ENCODE data around the gene ARHGAP10. TPM values are rescaled to one million over a fixed set of nuclear protein-coding genes. Genes with fewer than 3 reads are reported as not detected.
A peak's percentile ranks its signal among the peaks of the same experiment; 100 is the strongest.
"Not testable (repeated sequence)": the region's sequence is repeated elsewhere in the genome, so short reads cannot be mapped to it uniquely, and the experiment has no call there.

ARHGAP10 gene
- total RNA-seq, 1 experiment from 2014 or later, result 36.6 TPM

- no peaks in the 10 kb centered on the region for H3K9me3 ChIP-seq
- no peaks in the 10 kb centered on the region for H3K27me3 Mint-ChIP-seq (ENCODE audit: insufficient read depth, unreplicated experiment)
- H3K36me3 ChIP-seq (ENCODE audit: control insufficient read depth, insufficient read depth, low read length), result no peaks in the 10 kb centered on the region
- H3K4me3 ChIP-seq (ENCODE audit: low read depth, low read length), result no peak overlapping the region
- no peaks in the 10 kb centered on the region for H3K4me1 ChIP-seq
- no peaks in the 10 kb centered on the region for H3K4me1 Mint-ChIP-seq (ENCODE audit: low read depth, unreplicated experiment)
- TF ChIP-seq, protein P1, sequence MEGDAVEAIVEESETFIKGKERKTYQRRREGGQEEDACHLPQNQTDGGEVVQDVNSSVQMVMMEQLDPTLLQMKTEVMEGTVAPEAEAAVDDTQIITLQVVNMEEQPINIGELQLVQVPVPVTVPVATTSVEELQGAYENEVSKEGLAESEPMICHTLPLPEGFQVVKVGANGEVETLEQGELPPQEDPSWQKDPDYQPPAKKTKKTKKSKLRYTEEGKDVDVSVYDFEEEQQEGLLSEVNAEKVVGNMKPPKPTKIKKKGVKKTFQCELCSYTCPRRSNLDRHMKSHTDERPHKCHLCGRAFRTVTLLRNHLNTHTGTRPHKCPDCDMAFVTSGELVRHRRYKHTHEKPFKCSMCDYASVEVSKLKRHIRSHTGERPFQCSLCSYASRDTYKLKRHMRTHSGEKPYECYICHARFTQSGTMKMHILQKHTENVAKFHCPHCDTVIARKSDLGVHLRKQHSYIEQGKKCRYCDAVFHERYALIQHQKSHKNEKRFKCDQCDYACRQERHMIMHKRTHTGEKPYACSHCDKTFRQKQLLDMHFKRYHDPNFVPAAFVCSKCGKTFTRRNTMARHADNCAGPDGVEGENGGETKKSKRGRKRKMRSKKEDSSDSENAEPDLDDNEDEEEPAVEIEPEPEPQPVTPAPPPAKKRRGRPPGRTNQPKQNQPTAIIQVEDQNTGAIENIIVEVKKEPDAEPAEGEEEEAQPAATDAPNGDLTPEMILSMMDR (IDR thresholded peaks at IDR 0.05; ENCODE audit: insufficient read depth in 1 of 2, low read depth in 1 of 2, low read length in 1 of 2, severe bottlenecking in 1 of 2, unreplicated experiment in 1 of 2), result no peak
- no TSS peak for BruUV-seq (replicated peaks)
- POLR2A ChIA-PET, result no interaction called here
- peaks cover 6% of the 10 kb centered on the region for H3K36me3 Mint-ChIP-seq (ENCODE audit: insufficient read depth, unreplicated experiment)
- intact Hi-C loops (cut with micrococcal nuclease; ENCODE audit: unreplicated experiment), result no loop called here
- H3K27me3 ChIP-seq (replicated peaks; ENCODE audit: control insufficient read depth, insufficient read depth, low read length), result no peaks in the 10 kb centered on the region
- H3K4me3 Mint-ChIP-seq (ENCODE audit: unreplicated experiment), result no peak overlapping the region
- peak overlapping the region; percentile 56 for H3K27ac Mint-ChIP-seq (ENCODE audit: unreplicated experiment)
- CTCF ChIA-PET, result no interaction called here
- DNase-seq, result no peak
- H3K9me3 Mint-ChIP-seq (ENCODE audit: unreplicated experiment), result peaks cover 28% of the 10 kb centered on the region
These were observed 349.4 kb downstream of the ARHGAP10 start for GRCh38 chr4:148081267-148081666.

DNA sequence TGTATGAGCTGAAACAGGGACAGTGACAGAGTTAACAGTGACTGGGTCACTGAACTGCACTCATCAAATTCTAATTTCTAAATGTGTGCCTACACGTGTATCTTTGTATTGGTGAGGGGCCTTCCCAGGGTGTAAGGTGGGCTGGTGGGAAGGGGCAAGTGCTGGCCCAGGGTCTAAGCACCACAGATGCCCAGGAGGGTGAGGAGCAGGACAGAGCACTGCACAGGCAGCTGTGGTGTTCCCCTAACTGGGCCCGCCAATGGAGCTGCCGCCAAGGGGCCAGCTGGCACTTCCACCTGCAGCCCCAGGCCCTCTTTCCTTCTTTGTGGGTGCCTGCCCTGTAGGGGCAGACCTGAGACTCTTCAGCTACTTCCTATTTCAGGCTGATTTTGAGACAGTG, 349.9 kb downstream of the ARHGAP10 start:
- Mint-ChIP-seq H3K27me3 (ENCODE audit: insufficient read depth, unreplicated experiment) (no peaks in the 10 kb centered on the region), H3K36me3 (ENCODE audit: insufficient read depth, unreplicated experiment) (peaks cover 6% of the 10 kb centered on the region), H3K4me3 (ENCODE audit: unreplicated experiment) (no peak overlapping the region), H3K9me3 (ENCODE audit: unreplicated experiment) (peaks cover 25% of the 10 kb centered on the region), H3K4me1 (ENCODE audit: low read depth, unreplicated experiment) (no peaks in the 10 kb centered on the region), H3K27ac (ENCODE audit: unreplicated experiment) (peak overlapping the region; percentile 56)
- intact Hi-C loops (cut with micrococcal nuclease; ENCODE audit: unreplicated experiment), result no loop called here
- H3K9me3 ChIP-seq, result no peaks in the 10 kb centered on the region
- ChIA-PET CTCF (no interaction called here), POLR2A (no interaction called here)
- H3K4me1 ChIP-seq, result no peaks in the 10 kb centered on the region
- TF ChIP-seq, protein P1 (IDR thresholded peaks at IDR 0.05; ENCODE audit: insufficient read depth in 1 of 2, low read depth in 1 of 2, low read length in 1 of 2, severe bottlenecking in 1 of 2, unreplicated experiment in 1 of 2), result no peak
- no peaks in the 10 kb centered on the region for H3K27me3 ChIP-seq (replicated peaks; ENCODE audit: control insufficient read depth, insufficient read depth, low read length)
- no TSS peak for BruUV-seq (replicated peaks)
- H3K4me3 ChIP-seq (ENCODE audit: low read depth, low read length), result no peak overlapping the region
- DNase-seq, result no peak
- H3K36me3 ChIP-seq (ENCODE audit: control insufficient read depth, insufficient read depth, low read length), result no peaks in the 10 kb centered on the region

DNA sequence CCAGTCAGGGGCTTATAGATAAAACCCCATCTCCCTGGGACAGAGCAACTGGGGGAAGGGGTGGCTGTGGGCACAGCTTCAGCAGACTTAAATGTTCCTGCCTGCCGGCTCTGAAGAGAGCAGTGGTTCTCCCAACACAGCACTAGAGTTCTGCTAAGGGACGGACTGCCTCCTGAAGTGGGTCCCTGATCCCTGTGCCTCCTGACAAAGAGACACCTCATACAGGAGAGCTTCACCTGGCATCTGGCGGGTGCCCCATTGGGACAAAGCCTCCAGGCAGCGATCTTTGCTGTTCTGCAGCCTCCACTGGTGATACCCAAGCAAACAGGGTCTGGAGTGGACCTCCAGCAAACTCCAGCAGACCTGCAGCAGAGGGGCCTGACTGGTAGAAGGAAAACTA, 351.2 kb downstream of the ARHGAP10 start:
- peaks cover 32% of the 10 kb centered on the region for H3K9me3 Mint-ChIP-seq (ENCODE audit: unreplicated experiment)
- H3K36me3 Mint-ChIP-seq (ENCODE audit: insufficient read depth, unreplicated experiment); H3K4me1 Mint-ChIP-seq (ENCODE audit: low read depth, unreplicated experiment); intact Hi-C loops (cut with micrococcal nuclease; ENCODE audit: unreplicated experiment); H3K36me3 ChIP-seq (ENCODE audit: control insufficient read depth, insufficient read depth, low read length); DNase-seq; H3K4me3 Mint-ChIP-seq (ENCODE audit: unreplicated experiment); H3K27me3 ChIP-seq (replicated peaks; ENCODE audit: control insufficient read depth, insufficient read depth, low read length); H3K4me3 ChIP-seq (ENCODE audit: low read depth, low read length); H3K27me3 Mint-ChIP-seq (ENCODE audit: insufficient read depth, unreplicated experiment); H3K9me3 ChIP-seq; H3K4me1 ChIP-seq; CTCF ChIA-PET; H3K27ac Mint-ChIP-seq (ENCODE audit: unreplicated experiment); POLR2A ChIA-PET; BruUV-seq (replicated peaks): not testable (repeated sequence)

GRCh38 chr4:148089624-148090023, 357.7 kb downstream of the ARHGAP10 start:
- DNase-seq, result no peak
- Mint-ChIP-seq H3K4me1 (ENCODE audit: low read depth, unreplicated experiment) (no peaks in the 10 kb centered on the region), H3K27me3 (ENCODE audit: insufficient read depth, unreplicated experiment) (no peaks in the 10 kb centered on the region), H3K4me3 (ENCODE audit: unreplicated experiment) (no peak overlapping the region), H3K36me3 (ENCODE audit: insufficient read depth, unreplicated experiment) (peaks cover under 1% of the 10 kb centered on the region), H3K27ac (ENCODE audit: unreplicated experiment) (no peak overlapping the region), H3K9me3 (ENCODE audit: unreplicated experiment) (peaks cover 18% of the 10 kb centered on the region)
- intact Hi-C loops (cut with micrococcal nuclease; ENCODE audit: unreplicated experiment), result no loop called here
- Histone ChIP-seq H3K4me1 (no peaks in the 10 kb centered on the region), H3K4me3 (ENCODE audit: low read depth, low read length) (no peak overlapping the region), H3K9me3 (no peaks in the 10 kb centered on the region), H3K27me3 (replicated peaks; ENCODE audit: control insufficient read depth, insufficient read depth, low read length) (no peaks in the 10 kb centered on the region), H3K36me3 (ENCODE audit: control insufficient read depth, insufficient read depth, low read length) (no peaks in the 10 kb centered on the region)
- TF ChIP-seq, protein P1 (IDR thresholded peaks at IDR 0.05; ENCODE audit: insufficient read depth in 1 of 2, low read depth in 1 of 2, low read length in 1 of 2, severe bottlenecking in 1 of 2, unreplicated experiment in 1 of 2), result no peak
- BruUV-seq (replicated peaks), result no TSS peak
- ChIA-PET CTCF (no interaction called here), POLR2A (no interaction called here)
